Measurements from ENCODE around the gene CAND1.

Gene CAND1

GRCh38 chr12:67269633-67270573 lies 745 bp downstream of the CAND1 start:
- TF ChIP-seq CTCF (IDR thresholded peaks at IDR 0.05; ENCODE audit: low read depth, low read length), result no peak
- DNase-seq (ENCODE audit: extremely low read depth, low read depth), result no peak

GRCh38 chr12:67270622-67271021 lies 1.5 kb downstream of the CAND1 start:
- no peak for DNase-seq (ENCODE audit: extremely low read depth, low read depth)
- TF ChIP-seq CTCF (IDR thresholded peaks at IDR 0.05; ENCODE audit: low read depth, low read length), result no peak

GRCh38 chr12:67271976-67272375 lies 2.8 kb downstream of the CAND1 start:
- DNase-seq (ENCODE audit: extremely low read depth, low read depth), result no peak
- TF ChIP-seq CTCF (IDR thresholded peaks at IDR 0.05; ENCODE audit: low read depth, low read length), result no peak

- TF ChIP-seq CTCF (IDR thresholded peaks at IDR 0.05; ENCODE audit: low read depth, low read length), result no peak
- no peak for DNase-seq (ENCODE audit: extremely low read depth, low read depth)
Measured at GRCh38 chr12:67274186-67274585, 5.0 kb downstream of the CAND1 start.

GRCh38 chr12:67275380-67275913 lies 6.3 kb downstream of the CAND1 start:
- DNase-seq (ENCODE audit: extremely low read depth, low read depth), result no peak
- no peak for TF ChIP-seq CTCF (IDR thresholded peaks at IDR 0.05; ENCODE audit: low read depth, low read length)

GRCh38 chr12:67276421-67276820 lies 7.3 kb downstream of the CAND1 start:
- TF ChIP-seq CTCF (IDR thresholded peaks at IDR 0.05; ENCODE audit: low read depth, low read length), result no peak
- DNase-seq (ENCODE audit: extremely low read depth, low read depth), result no peak

GRCh38 chr12:67279637-67280036 lies 10.5 kb downstream of the CAND1 start:
- DNase-seq (ENCODE audit: extremely low read depth, low read depth), result no peak
- TF ChIP-seq CTCF (IDR thresholded peaks at IDR 0.05; ENCODE audit: low read depth, low read length), result no peak

Data from AG09319 (cell line).